ENCODE data around the gene NIN.

The NIN gene

DNA sequence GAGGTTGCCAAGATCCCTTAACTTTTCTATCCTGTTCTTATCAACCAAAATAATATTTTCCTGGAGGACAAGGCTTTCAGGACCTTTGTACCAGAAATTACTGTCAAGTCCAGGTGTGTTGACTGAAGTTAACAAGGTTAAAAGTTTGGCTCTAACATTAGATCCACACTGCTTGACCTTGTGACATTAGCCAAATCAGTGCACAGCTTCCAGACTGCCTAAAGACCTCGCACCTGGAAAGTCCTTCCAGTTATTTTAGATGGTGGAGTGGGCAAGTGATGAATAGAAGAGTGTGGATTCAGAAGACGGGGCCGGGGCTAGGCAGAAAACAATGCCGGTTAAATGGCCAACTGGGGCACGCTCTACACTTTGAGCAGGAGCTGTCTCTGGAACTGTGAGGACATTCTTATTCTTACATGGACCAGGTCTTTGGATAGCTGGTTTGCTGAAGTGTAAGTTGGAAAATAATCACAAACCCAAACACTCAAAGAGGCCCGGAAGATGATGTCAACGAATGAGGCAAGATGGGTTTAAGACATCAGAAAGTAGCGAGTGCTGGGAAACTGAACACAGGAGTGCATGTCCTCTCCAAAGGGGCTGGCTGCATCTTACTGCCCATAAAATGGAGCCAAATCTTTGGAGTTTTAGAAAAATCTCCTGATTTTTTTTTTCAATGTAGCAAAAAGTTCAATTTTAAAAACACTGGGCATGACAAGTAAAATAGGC, 56.3 kb downstream of the NIN start:
- no peak for TF ChIP-seq NFIC (IDR thresholded peaks at IDR 0.05)
- TF ChIP-seq ZBTB7A (IDR thresholded peaks at IDR 0.05; ENCODE audit: low read depth): no peak
- no peak for TF ChIP-seq CEBPB (IDR thresholded peaks at IDR 0.05)

- TF ChIP-seq EP300 (IDR thresholded peaks at IDR 0.05; ENCODE audit: borderline replicate concordance) (no peak), RAD21 (IDR thresholded peaks at IDR 0.05; ENCODE audit: low read depth) (peak; percentile 89)
Measured at GRCh38 chr14:50773632-50774541, 57.1 kb downstream of the NIN start.

GRCh38 chr14:50772412-50772811, 58.5 kb downstream of the NIN start:
- no peak for TF ChIP-seq EP300 (IDR thresholded peaks at IDR 0.05; ENCODE audit: borderline replicate concordance)
- no peak for TF ChIP-seq YY1 (IDR thresholded peaks at IDR 0.05; ENCODE audit: low read depth)
- TF ChIP-seq FOXM1 (IDR thresholded peaks at IDR 0.05; ENCODE audit: borderline replicate concordance, low read depth): no peak
- no peak for TF ChIP-seq EGR1 (IDR thresholded peaks at IDR 0.05)
- TF ChIP-seq ZBTB7A (IDR thresholded peaks at IDR 0.05; ENCODE audit: low read depth): no peak
- TF ChIP-seq CEBPB (IDR thresholded peaks at IDR 0.05): no peak
- TF ChIP-seq REST (IDR thresholded peaks at IDR 0.05; ENCODE audit: low read depth): no peak
- no peak for TF ChIP-seq CREB1 (IDR thresholded peaks at IDR 0.05; ENCODE audit: low read depth)
- no peak for TF ChIP-seq TEAD4 (IDR thresholded peaks at IDR 0.05)
- no peak for TF ChIP-seq NFIC (IDR thresholded peaks at IDR 0.05)
- no peak for TF ChIP-seq MAX (IDR thresholded peaks at IDR 0.05)

DNA sequence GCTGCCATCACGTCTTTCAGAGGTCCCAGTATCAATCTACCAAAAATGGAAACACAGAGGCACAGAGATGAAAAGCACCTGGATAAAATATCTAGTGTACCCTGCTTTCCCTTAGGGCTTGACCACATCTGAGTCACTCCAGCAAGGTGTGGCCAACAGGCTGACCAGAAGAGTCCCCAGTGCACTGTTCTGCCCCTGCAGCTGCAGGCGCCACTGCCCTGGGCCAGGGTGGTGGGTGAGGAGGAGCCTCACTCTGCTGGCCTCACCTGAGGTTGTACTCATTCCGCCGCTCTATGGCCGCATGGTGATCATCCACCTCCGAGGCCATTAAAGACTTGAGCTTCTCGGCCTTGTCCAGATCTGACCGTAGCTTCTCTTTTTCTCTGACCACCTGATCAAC, 60.4 kb downstream of the NIN start:
- TF ChIP-seq NFIC (IDR thresholded peaks at IDR 0.05): no peak
- no peak for TF ChIP-seq ZBTB7A (IDR thresholded peaks at IDR 0.05; ENCODE audit: low read depth)
- TF ChIP-seq, protein P1, sequence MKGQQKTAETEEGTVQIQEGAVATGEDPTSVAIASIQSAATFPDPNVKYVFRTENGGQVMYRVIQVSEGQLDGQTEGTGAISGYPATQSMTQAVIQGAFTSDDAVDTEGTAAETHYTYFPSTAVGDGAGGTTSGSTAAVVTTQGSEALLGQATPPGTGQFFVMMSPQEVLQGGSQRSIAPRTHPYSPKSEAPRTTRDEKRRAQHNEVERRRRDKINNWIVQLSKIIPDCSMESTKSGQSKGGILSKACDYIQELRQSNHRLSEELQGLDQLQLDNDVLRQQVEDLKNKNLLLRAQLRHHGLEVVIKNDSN (IDR thresholded peaks at IDR 0.05): no peak
- TF ChIP-seq CEBPB (IDR thresholded peaks at IDR 0.05): no peak
- no peak for TF ChIP-seq YY1 (IDR thresholded peaks at IDR 0.05; ENCODE audit: low read depth)
- TF ChIP-seq TAF1 (IDR thresholded peaks at IDR 0.05; ENCODE audit: low read depth): no peak
- no peak for TF ChIP-seq TEAD4 (IDR thresholded peaks at IDR 0.05)
- TF ChIP-seq CREB1 (IDR thresholded peaks at IDR 0.05; ENCODE audit: low read depth): no peak
- no peak for TF ChIP-seq EP300 (IDR thresholded peaks at IDR 0.05; ENCODE audit: borderline replicate concordance)
- no peak for TF ChIP-seq REST (IDR thresholded peaks at IDR 0.05; ENCODE audit: low read depth)
- no peak for TF ChIP-seq RAD21 (IDR thresholded peaks at IDR 0.05; ENCODE audit: low read depth)
- no peak for TF ChIP-seq EGR1 (IDR thresholded peaks at IDR 0.05)
- no peak for TF ChIP-seq MAX (IDR thresholded peaks at IDR 0.05)
- TF ChIP-seq TCF12 (IDR thresholded peaks at IDR 0.05; ENCODE audit: low read depth): no peak
- no peak for TF ChIP-seq FOXM1 (IDR thresholded peaks at IDR 0.05; ENCODE audit: borderline replicate concordance, low read depth)

DNA sequence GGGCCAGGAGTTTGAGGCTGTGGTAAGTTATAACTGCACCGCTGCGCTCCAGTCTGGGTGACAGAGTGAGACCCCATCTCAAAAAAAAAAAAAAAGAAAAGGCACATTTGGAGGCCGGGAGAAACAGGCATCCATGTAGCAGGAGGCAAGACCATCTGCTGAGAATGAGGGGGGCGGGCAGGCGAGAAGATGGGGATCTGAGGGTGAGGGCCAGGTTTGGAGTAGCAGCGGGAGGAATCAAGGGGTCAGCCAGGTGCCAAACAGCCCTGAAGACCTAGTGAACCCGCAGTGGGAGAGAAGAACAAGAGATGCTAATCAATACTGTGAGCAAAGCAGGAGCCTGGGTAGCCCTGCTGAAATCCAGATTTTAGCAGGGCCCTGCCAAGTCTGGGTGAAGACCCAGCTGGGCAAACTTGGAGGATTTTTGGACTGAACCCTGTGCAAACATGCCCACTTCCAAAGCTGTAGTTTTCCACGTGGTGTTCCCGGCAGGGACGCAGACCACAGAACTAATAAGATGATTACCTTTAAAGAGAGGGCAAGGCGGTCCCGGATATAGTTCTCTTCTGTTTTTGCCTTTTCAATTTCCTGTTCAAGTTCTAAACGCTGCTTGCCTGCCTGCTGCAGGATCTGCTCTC, 61.0 kb downstream of the NIN start:
- no peak for TF ChIP-seq EGR1 (IDR thresholded peaks at IDR 0.05)
- no peak for TF ChIP-seq CREB1 (IDR thresholded peaks at IDR 0.05; ENCODE audit: low read depth)
- TF ChIP-seq ZBTB7A (IDR thresholded peaks at IDR 0.05; ENCODE audit: low read depth): no peak
- no peak for TF ChIP-seq EP300 (IDR thresholded peaks at IDR 0.05; ENCODE audit: borderline replicate concordance)
- no peak for TF ChIP-seq FOXM1 (IDR thresholded peaks at IDR 0.05; ENCODE audit: borderline replicate concordance, low read depth)
- no peak for TF ChIP-seq TEAD4 (IDR thresholded peaks at IDR 0.05)
- TF ChIP-seq, protein P1 (IDR thresholded peaks at IDR 0.05): no peak
- TF ChIP-seq MAX (IDR thresholded peaks at IDR 0.05): no peak
- no peak for TF ChIP-seq REST (IDR thresholded peaks at IDR 0.05; ENCODE audit: low read depth)
- TF ChIP-seq RAD21 (IDR thresholded peaks at IDR 0.05; ENCODE audit: low read depth): no peak
- no peak for TF ChIP-seq TAF1 (IDR thresholded peaks at IDR 0.05; ENCODE audit: low read depth)
- TF ChIP-seq CEBPB (IDR thresholded peaks at IDR 0.05): no peak
- TF ChIP-seq YY1 (IDR thresholded peaks at IDR 0.05; ENCODE audit: low read depth): no peak
- TF ChIP-seq NFIC (IDR thresholded peaks at IDR 0.05): no peak
- TF ChIP-seq TCF12 (IDR thresholded peaks at IDR 0.05; ENCODE audit: low read depth): no peak

Measured in Ishikawa (cell line).